CD4-positive, alpha-beta T cell treated with Interleukin-17A for 1 hour (primary cell): ENCODE results near the gene CDH26.
A peak's percentile ranks its signal among the peaks of the same experiment; 100 is the strongest.
"Not testable (repeated sequence)": the region's sequence is repeated elsewhere in the genome, so short reads cannot be mapped to it uniquely, and the experiment has no call there.

Source experiments
- DNase-seq: peaks from one replicate; pipeline ENCODE4 v3.0.0-alpha.2; 2020

The CDH26 gene

DNA sequence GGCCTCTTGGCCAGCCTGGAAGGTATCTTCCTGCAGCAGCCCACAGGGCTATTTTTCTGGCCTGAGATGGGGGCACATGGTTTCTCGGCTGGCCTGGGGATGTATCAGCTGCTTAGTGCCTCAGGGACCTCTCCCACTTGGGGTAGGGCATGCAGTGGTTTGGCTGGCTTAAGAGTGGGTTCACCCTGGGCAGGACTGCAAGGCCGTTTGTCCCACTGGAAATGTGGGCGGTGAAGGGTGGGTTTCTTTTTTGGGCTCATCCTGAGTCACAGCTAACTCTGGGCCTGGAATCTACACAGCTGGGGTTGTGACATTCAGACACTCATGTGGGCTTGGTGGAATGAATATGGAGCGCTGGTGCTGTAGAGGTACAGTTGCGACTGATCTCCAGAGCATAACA, 62.0 kb downstream of the CDH26 start:
- DNase-seq: no peak

DNA sequence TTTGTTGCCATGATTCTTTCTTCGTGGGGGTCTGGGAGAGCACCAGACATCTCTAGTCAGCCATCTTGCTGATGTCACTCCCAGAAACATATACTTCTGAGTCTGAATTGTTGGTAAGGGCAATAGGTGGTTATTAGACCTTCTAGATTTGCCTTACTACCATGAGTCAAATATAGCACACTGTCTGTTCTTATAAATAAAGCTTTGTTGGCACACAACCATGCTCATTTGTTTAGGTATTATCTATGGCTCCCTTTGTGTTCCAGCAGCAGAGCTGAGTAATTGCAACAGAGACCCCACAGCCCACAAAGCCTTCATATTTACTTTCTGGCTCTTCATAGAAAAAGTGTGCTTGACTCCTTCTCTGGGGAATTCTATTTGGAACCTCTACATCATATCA, 62.9 kb downstream of the CDH26 start:
- no peak for DNase-seq

- no peak for DNase-seq
Observed at GRCh38 chr20:60022849-60023248, 64.6 kb downstream of the CDH26 start.

DNA sequence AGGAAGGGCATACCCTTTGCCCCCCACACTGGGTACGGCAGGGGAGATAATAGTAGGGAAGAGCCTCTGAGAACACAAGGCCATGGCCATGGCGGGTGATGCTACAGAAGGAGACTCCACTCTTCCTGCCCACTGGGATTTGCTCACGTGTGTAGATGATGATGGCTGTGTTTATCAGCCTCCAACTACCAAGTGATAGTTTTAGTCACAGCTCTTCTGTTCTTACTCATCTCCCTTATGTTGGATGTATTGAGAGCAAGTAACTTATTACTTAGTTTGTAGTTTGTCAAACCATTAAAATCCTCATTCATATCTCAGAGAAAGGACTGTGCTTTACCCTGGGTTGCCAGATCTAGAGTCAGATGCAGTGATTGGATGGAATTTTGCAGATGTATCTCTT, 66.0 kb downstream of the CDH26 start:
- DNase-seq: no peak

- no peak for DNase-seq
Observed at GRCh38 chr20:60024801-60025200, 66.6 kb downstream of the CDH26 start.

GRCh38 chr20:60026010-60026409, 67.8 kb downstream of the CDH26 start:
- DNase-seq: no peak

- DNase-seq: no peak
Observed at GRCh38 chr20:60030471-60030870, 72.2 kb downstream of the CDH26 start.

- no peak for DNase-seq
Observed at GRCh38 chr20:60031107-60031506, 72.9 kb downstream of the CDH26 start.

DNA sequence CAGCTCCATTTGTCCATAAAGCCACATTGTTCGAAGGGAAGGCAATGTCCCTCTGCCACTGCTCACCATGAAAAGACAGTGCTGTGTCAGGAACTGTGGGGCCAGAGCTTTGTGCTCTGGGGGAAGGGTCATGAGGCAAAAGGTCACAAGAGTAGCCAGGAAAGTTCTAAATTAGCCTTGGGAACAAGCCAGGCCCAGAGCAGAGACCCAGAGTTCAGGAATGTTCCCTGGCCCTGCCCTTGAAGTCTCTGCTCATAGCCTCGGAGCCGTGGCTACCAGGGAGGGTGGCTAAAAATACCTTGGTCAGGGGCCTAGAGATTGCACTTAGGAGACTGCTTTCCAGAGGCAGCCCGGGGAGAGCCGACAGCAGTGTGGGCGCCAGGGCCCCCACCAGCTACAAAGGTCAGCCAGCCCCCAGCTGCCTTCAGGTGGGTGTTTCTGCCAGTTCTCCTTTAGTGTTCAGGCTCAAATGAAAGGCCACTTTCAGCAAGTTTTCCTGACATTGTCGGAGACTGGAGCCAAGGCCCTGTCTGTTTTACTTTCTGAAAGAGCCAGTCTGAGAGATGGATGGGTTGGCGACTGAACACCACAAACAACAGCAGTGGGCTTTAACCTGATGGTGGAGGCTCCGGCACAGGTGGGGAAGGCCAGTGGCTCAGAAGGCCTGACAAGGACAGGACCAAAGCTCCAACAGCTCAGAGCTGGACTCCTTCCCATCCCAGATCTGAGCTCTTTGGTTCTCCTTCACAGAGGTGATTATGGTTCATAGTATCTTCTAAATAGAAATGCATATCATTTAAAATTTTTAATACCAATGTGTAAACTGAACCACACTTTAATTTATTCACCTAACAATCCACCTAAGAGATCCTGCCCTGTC, 76.2 kb downstream of the CDH26 start:
- no peak for DNase-seq

DNA sequence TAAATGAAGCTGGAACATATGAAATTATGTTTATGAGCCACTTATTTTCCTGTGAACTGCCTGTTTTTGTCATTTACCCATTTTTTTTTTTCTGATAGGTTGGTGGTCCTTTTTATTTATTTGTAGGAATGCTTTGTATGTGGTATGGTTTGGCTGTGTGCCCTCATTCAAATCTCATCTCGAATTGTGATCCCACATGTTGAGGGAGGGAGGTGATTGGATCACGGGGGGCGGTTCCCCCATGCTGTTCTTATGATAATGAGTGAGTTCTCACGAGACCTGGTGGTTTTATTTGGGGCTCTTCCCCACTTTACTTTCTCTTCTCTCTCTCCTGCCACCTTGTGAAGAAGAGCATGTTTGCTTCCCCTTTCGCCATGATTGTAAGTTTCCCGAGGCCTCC, 77.3 kb downstream of the CDH26 start:
- no peak for DNase-seq

DNA sequence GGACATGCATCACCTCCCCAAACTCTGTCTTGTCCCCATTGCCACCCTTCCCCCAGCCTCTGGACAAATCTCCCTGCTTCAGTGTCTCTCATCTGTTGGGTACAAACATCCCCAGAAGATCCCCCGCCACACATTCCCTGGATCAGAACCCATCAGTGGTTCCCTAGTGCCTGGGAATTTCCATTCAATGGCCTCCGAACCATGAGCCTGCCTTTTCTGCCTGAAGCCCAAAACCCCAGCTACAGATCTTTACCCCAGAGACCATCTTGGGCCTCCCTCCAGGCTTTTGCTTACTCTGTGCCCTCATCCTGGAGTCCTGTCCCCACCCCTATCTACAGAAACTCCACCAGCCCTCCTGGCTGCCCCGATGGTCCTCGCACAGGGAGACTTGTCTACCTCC, 78.1 kb downstream of the CDH26 start:
- DNase-seq: no peak

DNA sequence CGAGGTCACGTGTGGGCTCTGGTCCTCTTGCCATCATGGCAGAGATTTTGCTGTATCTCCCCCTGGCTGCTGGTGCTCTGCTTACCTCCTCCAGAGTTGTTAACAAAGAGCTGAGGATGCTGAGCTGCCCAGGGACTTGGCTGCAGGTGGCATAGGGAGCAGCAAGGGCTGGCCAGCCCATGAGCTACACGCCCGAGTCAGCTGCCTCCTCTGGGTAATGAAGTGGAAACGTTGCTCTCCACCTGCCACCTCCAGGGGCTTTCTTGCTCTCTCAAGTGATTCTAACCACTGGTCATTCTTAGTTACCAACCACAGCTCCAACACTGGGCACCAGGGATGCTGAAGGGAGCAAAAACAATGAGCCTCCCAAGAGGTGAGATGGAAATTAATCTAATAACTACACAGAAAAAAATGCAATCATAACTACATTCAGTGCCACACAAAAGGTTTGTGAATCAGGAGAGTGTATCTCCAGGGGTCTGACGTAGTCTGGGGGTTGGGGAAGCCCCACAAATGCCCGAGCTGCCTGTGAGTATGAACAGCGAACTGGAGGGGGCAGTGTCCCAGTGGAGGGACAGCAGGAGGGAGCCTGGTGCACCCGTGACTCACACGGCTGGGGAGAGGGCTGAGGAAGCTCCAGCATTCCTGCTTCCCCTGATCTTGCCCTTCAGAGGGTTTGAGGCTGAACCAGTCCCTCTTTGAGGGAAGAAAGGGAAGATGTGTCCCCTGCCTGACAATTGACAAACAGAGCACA, 78.7 kb downstream of the CDH26 start:
- DNase-seq: no peak

- DNase-seq: no peak
Observed at GRCh38 chr20:60038400-60039008, 80.3 kb downstream of the CDH26 start.

DNA sequence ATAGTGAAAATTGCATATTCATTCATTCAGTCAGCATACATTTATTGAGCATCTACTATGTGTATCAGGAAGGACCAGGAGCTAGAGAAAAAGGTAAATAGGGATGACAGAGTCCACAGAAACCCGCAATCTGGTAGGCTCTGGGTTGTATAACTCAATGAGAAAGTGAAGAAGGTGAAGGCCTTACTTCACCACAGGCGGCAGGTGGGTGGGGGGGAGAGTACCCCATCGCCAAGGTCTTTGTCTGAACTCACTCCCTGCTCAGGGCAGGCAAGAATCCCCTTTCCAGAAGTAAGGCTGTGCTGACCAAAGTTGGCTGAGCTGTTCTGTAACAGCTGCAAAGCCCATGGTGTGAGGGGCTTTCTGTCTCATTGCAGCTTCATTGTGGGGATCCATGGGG, 81.3 kb downstream of the CDH26 start:
- no peak for DNase-seq

DNA sequence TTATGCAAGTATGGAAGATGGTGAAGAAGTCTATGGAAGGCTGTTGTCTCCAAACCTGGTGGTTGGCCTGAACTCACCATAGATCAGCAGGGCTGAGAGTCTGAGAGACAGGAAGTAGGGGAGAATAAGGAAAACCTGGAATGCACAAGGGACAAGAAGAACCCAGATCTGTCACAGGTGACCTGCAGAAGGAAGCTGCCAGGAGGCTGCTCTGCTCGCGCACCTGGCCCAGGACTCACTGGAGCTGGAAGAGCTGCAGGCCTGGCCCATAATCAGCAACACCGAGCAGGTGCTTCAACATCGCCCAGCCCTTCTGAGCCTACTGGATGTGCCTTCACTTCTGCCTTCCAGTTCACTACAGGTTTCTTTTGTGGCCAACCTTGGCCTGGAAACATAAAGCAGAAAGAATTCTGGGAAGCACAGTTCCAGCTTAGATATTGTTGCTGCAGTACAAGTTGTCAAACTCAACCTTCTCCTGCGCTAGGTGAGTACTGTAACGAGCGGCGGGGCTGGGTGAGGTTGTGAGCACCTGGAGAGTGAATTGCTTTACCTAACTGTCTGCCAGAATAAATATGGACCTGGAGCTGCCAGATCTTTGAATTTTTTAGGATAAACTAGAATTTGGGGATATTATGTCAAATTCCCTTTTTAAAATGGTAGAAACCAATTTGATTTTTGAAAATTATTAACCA, 82.4 kb downstream of the CDH26 start:
- DNase-seq: no peak

GRCh38 chr20:60041436-60042165, 83.4 kb downstream of the CDH26 start:
- DNase-seq: not testable (repeated sequence)

DNA sequence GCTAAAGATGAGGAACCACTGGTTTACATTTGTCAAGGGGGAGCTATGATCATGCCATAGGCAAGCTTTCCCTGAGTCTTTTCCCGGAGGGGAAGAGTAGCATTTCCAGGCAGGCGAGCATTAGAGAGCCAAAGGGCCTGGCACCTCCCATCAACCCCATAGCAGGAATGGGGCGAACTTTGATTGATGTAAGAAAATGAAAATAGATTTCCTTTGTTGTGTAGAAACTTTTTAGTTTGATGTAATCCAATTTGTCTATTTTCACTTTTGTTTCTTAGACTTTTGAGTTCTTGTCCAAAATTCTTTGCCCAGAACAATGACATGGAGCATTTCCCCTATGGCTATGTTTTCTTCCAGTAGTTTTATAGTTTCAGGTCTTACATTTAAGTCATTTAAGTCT, 85.2 kb downstream of the CDH26 start:
- no peak for DNase-seq

DNA sequence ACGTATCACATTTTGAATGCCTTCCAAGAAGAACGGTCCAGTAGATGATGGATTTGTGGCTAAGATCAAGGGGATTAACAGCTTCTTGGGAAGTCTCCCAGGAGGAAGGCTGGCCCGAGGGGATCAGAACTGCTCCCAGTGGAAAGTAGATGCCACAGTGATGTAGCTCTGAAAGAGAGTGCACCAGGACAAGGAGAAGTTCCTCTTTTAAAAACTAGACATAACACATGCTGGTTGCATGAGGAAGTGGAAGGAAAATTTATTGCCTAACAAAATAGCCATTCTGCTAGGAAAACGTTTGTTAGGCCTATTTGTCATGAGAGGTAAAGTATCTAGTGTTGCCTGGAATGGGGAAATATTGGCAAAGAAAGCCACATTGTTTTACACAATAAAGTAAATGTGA, 87.8 kb downstream of the CDH26 start:
- DNase-seq: peak; percentile 16

DNA sequence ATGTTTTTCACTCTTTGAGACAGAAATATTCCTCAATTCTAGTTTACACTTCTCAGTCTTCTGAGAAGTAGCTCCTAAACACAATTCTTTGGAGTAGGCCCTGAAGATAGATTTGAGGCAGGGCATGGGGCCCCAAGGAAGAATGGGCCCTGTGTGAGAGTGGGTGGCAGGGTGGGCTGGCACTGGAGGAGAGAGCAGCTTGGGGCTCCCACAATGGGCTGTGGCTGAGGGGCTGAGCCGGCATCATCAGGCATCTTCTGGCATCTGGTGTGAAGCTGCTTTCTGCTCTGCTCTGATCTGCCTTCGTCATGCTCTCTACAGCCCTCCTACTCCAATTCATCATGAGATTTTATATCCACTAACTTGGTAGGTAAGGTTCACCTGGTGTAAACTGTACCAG, 88.2 kb downstream of the CDH26 start:
- DNase-seq: no peak

GRCh38 chr20:60046860-60047259, 88.6 kb downstream of the CDH26 start:
- DNase-seq: no peak

- DNase-seq: no peak
Observed at GRCh38 chr20:60048634-60049521, 90.7 kb downstream of the CDH26 start.
